Measurements from ENCODE around the gene PRKAR1B.
"Not testable (repeated sequence)": the region's sequence is repeated elsewhere in the genome, so short reads cannot be mapped to it uniquely, and the experiment has no call there.

Gene PRKAR1B

GRCh38 chr7:653829-654764 is 73.0 kb downstream of the PRKAR1B start:
- H2AFZ ChIP-seq (ENCODE audit: low read depth, low read length) = no peak overlapping the region
- peaks cover 8% of the 10 kb centered on the region for H3K9me3 ChIP-seq (ENCODE audit: low read length)
- H3K36me3 ChIP-seq (ENCODE audit: insufficient read depth, low read length) = no peaks in the 10 kb centered on the region
- H3K4me3 ChIP-seq (ENCODE audit: low read length) = no peak overlapping the region
- H3K4me1 ChIP-seq (ENCODE audit: insufficient read depth, low read length) = no peaks in the 10 kb centered on the region
- no peaks in the 10 kb centered on the region for H3K27me3 ChIP-seq (ENCODE audit: insufficient read depth, low read length)

DNA sequence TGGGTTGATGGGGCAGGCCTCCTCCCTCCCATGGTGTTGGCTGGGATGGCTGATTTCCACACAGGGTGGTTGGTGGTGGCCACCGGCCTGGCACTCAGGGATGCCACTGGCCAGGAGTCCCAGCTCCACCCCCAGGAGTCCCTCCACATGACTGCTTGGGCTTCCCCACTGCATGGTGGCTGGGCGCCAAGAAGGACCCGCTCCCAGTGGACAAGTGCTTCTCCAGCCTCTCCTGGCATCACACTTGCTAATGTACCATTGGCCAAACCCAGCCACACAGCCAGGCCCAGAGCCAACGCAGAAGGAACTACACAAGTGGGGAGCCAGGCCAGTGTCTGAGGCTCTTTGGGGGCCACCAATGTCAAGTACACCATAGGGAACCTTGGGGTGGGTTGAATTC is 74.2 kb downstream of the PRKAR1B start:
- Histone ChIP-seq H3K9me3 (ENCODE audit: low read length) (peaks cover 8% of the 10 kb centered on the region), H2AFZ (ENCODE audit: low read depth, low read length) (no peak overlapping the region), H3K36me3 (ENCODE audit: insufficient read depth, low read length) (no peaks in the 10 kb centered on the region), H3K4me3 (ENCODE audit: low read length) (no peak overlapping the region), H3K4me1 (ENCODE audit: insufficient read depth, low read length) (no peaks in the 10 kb centered on the region), H3K27me3 (ENCODE audit: insufficient read depth, low read length) (no peaks in the 10 kb centered on the region)

GRCh38 chr7:652167-652566 is 74.9 kb downstream of the PRKAR1B start:
- H2AFZ ChIP-seq (ENCODE audit: low read depth, low read length); H3K9me3 ChIP-seq (ENCODE audit: low read length); H3K27me3 ChIP-seq (ENCODE audit: insufficient read depth, low read length); H3K4me3 ChIP-seq (ENCODE audit: low read length); H3K4me1 ChIP-seq (ENCODE audit: insufficient read depth, low read length); H3K36me3 ChIP-seq (ENCODE audit: insufficient read depth, low read length): not testable (repeated sequence)

DNA sequence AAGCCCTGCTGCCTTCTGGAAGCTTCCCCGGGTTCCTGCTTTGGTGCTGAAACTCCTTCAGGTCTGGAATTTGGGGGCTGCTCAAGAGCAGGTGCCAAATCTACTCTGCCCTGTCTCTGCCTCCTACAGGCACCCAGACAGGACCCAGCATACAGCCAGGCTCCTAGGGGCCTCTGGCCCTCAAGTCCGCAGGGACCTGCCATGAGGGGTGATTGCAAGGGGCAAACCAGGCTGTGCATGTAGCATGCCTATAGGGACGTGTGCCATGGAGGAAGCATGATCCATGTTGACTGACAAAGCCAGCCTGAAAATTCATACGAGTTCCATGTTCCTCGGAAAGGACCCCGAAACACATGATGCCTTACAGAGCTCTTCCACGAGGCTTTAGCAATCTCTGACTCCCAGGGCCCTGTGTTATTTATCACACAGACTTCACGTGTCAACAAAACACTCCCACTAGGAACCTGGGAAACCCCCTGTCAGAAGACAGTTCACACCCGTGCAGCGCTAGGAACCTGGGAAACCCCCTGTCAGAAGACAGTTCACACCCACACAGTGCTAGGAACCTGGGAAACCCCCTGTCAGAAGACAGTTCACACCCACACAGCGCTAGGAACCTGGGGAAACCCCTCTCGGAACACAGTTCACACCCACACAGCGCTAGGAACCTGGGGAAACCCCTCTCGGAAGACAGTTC is 75.9 kb downstream of the PRKAR1B start:
- no peak overlapping the region for H2AFZ ChIP-seq (ENCODE audit: low read depth, low read length)
- no peak overlapping the region for H3K4me3 ChIP-seq (ENCODE audit: low read length)
- H3K9me3 ChIP-seq (ENCODE audit: low read length) = peaks cover 8% of the 10 kb centered on the region
- no peaks in the 10 kb centered on the region for H3K36me3 ChIP-seq (ENCODE audit: insufficient read depth, low read length)
- no peaks in the 10 kb centered on the region for H3K27me3 ChIP-seq (ENCODE audit: insufficient read depth, low read length)
- H3K4me1 ChIP-seq (ENCODE audit: insufficient read depth, low read length) = no peaks in the 10 kb centered on the region

- Histone ChIP-seq H3K4me1 (ENCODE audit: insufficient read depth, low read length) (no peaks in the 10 kb centered on the region), H3K4me3 (ENCODE audit: low read length) (no peak overlapping the region), H3K27me3 (ENCODE audit: insufficient read depth, low read length) (no peaks in the 10 kb centered on the region), H3K9me3 (ENCODE audit: low read length) (peaks cover 8% of the 10 kb centered on the region), H3K36me3 (ENCODE audit: insufficient read depth, low read length) (no peaks in the 10 kb centered on the region), H2AFZ (ENCODE audit: low read depth, low read length) (no peak overlapping the region)
Observed at GRCh38 chr7:650339-651031, 76.6 kb downstream of the PRKAR1B start.

- H3K4me1 ChIP-seq (ENCODE audit: insufficient read depth, low read length) = no peaks in the 10 kb centered on the region
- peaks cover 13% of the 10 kb centered on the region for H3K9me3 ChIP-seq (ENCODE audit: low read length)
- H2AFZ ChIP-seq (ENCODE audit: low read depth, low read length) = no peak overlapping the region
- no peaks in the 10 kb centered on the region for H3K36me3 ChIP-seq (ENCODE audit: insufficient read depth, low read length)
- H3K4me3 ChIP-seq (ENCODE audit: low read length) = no peak overlapping the region
- H3K27me3 ChIP-seq (ENCODE audit: insufficient read depth, low read length) = no peaks in the 10 kb centered on the region
Observed at GRCh38 chr7:646951-647350, 80.1 kb downstream of the PRKAR1B start.

GRCh38 chr7:646487-646886 is 80.6 kb downstream of the PRKAR1B start:
- no peaks in the 10 kb centered on the region for H3K27me3 ChIP-seq (ENCODE audit: insufficient read depth, low read length)
- no peaks in the 10 kb centered on the region for H3K36me3 ChIP-seq (ENCODE audit: insufficient read depth, low read length)
- no peak overlapping the region for H3K4me3 ChIP-seq (ENCODE audit: low read length)
- H3K9me3 ChIP-seq (ENCODE audit: low read length) = peaks cover 13% of the 10 kb centered on the region
- H2AFZ ChIP-seq (ENCODE audit: low read depth, low read length) = no peak overlapping the region
- H3K4me1 ChIP-seq (ENCODE audit: insufficient read depth, low read length) = no peaks in the 10 kb centered on the region

- Histone ChIP-seq H3K36me3 (ENCODE audit: insufficient read depth, low read length) (no peaks in the 10 kb centered on the region), H3K9me3 (ENCODE audit: low read length) (peaks cover 13% of the 10 kb centered on the region), H3K4me3 (ENCODE audit: low read length) (no peak overlapping the region), H3K4me1 (ENCODE audit: insufficient read depth, low read length) (no peaks in the 10 kb centered on the region), H3K27me3 (ENCODE audit: insufficient read depth, low read length) (no peaks in the 10 kb centered on the region), H2AFZ (ENCODE audit: low read depth, low read length) (no peak overlapping the region)
Observed at GRCh38 chr7:645606-646005, 81.5 kb downstream of the PRKAR1B start.

- Histone ChIP-seq H3K4me1 (ENCODE audit: insufficient read depth, low read length) (no peaks in the 10 kb centered on the region), H3K4me3 (ENCODE audit: low read length) (no peak overlapping the region), H3K9me3 (ENCODE audit: low read length) (peaks cover 13% of the 10 kb centered on the region), H2AFZ (ENCODE audit: low read depth, low read length) (no peak overlapping the region), H3K36me3 (ENCODE audit: insufficient read depth, low read length) (no peaks in the 10 kb centered on the region), H3K27me3 (ENCODE audit: insufficient read depth, low read length) (no peaks in the 10 kb centered on the region)
Observed at GRCh38 chr7:644381-645305, 82.4 kb downstream of the PRKAR1B start.

- no peaks in the 10 kb centered on the region for H3K27me3 ChIP-seq (ENCODE audit: insufficient read depth, low read length)
- no peak overlapping the region for H2AFZ ChIP-seq (ENCODE audit: low read depth, low read length)
- peaks cover 13% of the 10 kb centered on the region for H3K9me3 ChIP-seq (ENCODE audit: low read length)
- no peaks in the 10 kb centered on the region for H3K36me3 ChIP-seq (ENCODE audit: insufficient read depth, low read length)
- H3K4me1 ChIP-seq (ENCODE audit: insufficient read depth, low read length) = no peaks in the 10 kb centered on the region
- H3K4me3 ChIP-seq (ENCODE audit: low read length) = no peak overlapping the region
Observed at GRCh38 chr7:641966-642365, 85.1 kb downstream of the PRKAR1B start.

- no peaks in the 10 kb centered on the region for H3K36me3 ChIP-seq (ENCODE audit: insufficient read depth, low read length)
- H3K9me3 ChIP-seq (ENCODE audit: low read length) = peaks cover 13% of the 10 kb centered on the region
- no peak overlapping the region for H3K4me3 ChIP-seq (ENCODE audit: low read length)
- no peak overlapping the region for H2AFZ ChIP-seq (ENCODE audit: low read depth, low read length)
- H3K4me1 ChIP-seq (ENCODE audit: insufficient read depth, low read length) = no peaks in the 10 kb centered on the region
- no peaks in the 10 kb centered on the region for H3K27me3 ChIP-seq (ENCODE audit: insufficient read depth, low read length)
Observed at GRCh38 chr7:641269-641671, 85.8 kb downstream of the PRKAR1B start.

GRCh38 chr7:638256-639011 is 88.6 kb downstream of the PRKAR1B start:
- Histone ChIP-seq H3K9me3 (ENCODE audit: low read length) (peaks cover 5% of the 10 kb centered on the region), H3K4me1 (ENCODE audit: insufficient read depth, low read length) (no peaks in the 10 kb centered on the region), H2AFZ (ENCODE audit: low read depth, low read length) (no peak overlapping the region), H3K4me3 (ENCODE audit: low read length) (no peak overlapping the region), H3K27me3 (ENCODE audit: insufficient read depth, low read length) (no peaks in the 10 kb centered on the region), H3K36me3 (ENCODE audit: insufficient read depth, low read length) (no peaks in the 10 kb centered on the region)

Measured in neuron (in vitro differentiated cells).